ENCODE data around the gene EZH2.

- no peak for TF ChIP-seq PPARA (CRISPR knock-in tag; IDR thresholded peaks at IDR 0.05; ENCODE audit: borderline replicate concordance)
- no peak for TF ChIP-seq ZC3H10 (CRISPR knock-in tag; IDR thresholded peaks at IDR 0.05)
- no peak for TF ChIP-seq TOX (CRISPR knock-in tag; IDR thresholded peaks at IDR 0.05; ENCODE audit: borderline replicate concordance)
- no peak for TF ChIP-seq PATZ1 (CRISPR knock-in tag; IDR thresholded peaks at IDR 0.05; ENCODE audit: borderline replicate concordance)
- TF ChIP-seq ZFP30 (CRISPR knock-in tag; IDR thresholded peaks at IDR 0.05): no peak
- no peak for TF ChIP-seq ZNF8 (CRISPR knock-in tag; IDR thresholded peaks at IDR 0.05)
- TF ChIP-seq ZNF565 (CRISPR knock-in tag; conservative IDR thresholded peaks at IDR 0.05; ENCODE audit: low read depth): no peak
- no peak for TF ChIP-seq CSDC2 (CRISPR knock-in tag; IDR thresholded peaks at IDR 0.05)
- no peak for TF ChIP-seq TSHZ2 (CRISPR knock-in tag; IDR thresholded peaks at IDR 0.05)
- TF ChIP-seq BACH2 (CRISPR knock-in tag; IDR thresholded peaks at IDR 0.05; ENCODE audit: borderline replicate concordance): no peak
- no peak for TF ChIP-seq CSRNP3 (CRISPR knock-in tag; IDR thresholded peaks at IDR 0.05)
- TF ChIP-seq ESRRG (CRISPR knock-in tag; IDR thresholded peaks at IDR 0.05): no peak
- no peak for TF ChIP-seq CREB5 (CRISPR knock-in tag; IDR thresholded peaks at IDR 0.05; ENCODE audit: low read depth)
- TF ChIP-seq ZNF70 (CRISPR knock-in tag; IDR thresholded peaks at IDR 0.05): no peak
Measured at GRCh38 chr7:148830897-148831692, 53.0 kb downstream of the EZH2 start.

Measured in SK-N-SH treated with all-trans-retinoic acid at 6 μM for 48 hours (cell line).